Embryonic facial prominence (tissue), 1 donor: ENCODE results near the gene MECP2.

Experiments
- DNase-seq: peaks from one replicate; pipeline ENCODE4 v3.0.0-alpha.2; 2016; ENCODE audit errors: extremely low spot score

MECP2 gene

DNA sequence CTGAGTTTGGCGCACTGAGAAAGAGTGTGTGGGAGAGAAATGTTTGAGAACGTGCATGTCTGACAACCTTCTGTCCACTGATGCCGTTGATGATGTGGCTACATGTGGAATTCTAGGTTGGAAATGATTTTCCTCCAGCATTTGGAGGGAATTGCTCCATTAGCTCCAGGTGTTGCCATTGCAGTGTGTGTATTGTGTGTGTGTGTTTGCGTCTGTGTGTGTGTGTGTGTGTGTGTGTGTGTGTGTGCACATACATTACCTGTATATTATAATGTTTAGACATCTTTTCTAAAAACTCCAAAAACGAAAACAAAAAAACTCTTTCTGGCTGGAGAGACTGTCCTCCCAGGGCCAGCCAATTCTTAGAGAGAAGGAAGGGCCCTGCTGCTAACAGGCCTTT is 18.2 kb upstream of the MECP2 start:
- DNase-seq: no peak

DNA sequence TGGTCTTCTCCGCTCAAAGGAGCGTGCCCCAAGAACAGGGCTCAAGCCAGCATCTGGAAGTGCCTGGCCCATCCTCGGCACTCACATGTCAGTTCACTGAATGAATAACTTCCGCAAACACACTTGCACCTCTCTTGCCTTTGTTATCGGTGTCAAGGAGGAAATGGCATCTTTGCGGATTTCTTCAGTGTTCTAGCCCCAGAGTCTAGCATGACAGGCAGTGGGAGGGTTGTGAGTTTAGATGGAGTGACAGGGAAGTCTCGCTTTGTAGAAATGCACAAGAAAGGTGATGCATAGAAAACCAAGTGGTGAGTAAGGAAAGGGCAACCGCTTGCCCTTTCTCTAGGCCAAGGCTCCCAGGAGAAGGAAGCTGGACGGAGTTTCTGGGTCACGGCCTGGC is 17.6 kb upstream of the MECP2 start:
- no peak for DNase-seq

- no peak for DNase-seq
Observed at GRCh38 chrX:154114652-154115051, 17.1 kb upstream of the MECP2 start.

- DNase-seq: no peak
Observed at GRCh38 chrX:154113729-154114128, 16.2 kb upstream of the MECP2 start.

DNA sequence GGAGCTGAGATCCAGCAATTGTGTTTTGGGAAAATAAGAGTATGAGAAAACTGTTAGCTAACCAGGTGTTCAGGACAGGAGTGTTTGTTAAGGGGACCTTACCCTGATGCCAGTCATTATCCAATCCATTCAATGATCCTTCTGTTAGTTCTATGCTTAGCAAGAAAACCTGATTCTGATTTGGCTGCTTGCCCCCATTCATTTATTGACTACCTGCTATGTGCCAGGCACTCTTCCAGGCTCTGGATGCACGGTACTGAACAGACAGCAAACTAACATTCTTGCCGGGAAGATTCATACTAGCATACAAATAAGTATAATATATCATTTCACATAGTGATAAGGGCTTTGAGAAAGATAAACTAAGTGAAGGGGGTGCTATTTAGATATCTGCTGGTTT is 1.0 kb upstream of the MECP2 start:
- no peak for DNase-seq

GRCh38 chrX:154097003-154097588 is 421 bp downstream of the MECP2 start:
- peak; percentile 44 for DNase-seq

DNA sequence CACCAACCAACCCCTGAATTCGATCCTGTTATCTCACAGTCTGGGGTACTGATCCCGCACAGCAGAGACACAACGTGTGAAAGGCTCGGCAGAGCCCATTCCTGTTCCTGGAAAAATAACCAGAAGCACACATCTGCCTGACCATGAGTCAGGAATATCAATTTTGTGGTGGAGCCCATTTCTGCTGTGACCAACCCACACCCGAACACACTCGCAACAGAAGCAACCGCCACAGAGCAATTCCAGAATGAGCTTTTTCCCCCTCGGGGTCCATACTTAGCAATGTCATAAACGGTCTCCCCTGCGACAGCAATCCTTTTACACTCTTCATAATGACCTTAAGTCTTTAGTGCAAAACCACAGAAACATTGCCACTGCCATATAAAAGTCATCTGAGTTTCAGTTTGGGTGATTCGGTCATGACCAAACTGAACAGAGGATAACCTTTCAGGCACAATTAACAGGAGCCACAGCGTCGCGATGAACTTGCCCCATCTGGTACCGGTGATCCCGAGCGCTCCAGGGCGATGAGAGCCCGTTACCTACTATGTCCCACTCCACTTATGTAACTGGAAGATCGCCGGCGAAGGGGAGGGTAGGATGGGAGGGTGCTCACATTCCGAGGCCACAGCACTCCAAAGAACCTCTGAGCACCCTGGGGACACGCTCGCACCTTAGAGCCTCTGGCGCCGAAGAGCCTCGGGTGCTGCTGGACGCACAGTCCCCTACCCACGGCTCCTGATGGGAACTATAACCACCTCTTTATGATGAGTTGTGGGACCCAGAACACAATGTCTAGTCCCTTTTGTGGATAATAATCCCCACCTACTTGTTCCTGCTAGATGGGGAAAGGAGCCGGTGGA is 1.1 kb downstream of the MECP2 start:
- DNase-seq: no peak

DNA sequence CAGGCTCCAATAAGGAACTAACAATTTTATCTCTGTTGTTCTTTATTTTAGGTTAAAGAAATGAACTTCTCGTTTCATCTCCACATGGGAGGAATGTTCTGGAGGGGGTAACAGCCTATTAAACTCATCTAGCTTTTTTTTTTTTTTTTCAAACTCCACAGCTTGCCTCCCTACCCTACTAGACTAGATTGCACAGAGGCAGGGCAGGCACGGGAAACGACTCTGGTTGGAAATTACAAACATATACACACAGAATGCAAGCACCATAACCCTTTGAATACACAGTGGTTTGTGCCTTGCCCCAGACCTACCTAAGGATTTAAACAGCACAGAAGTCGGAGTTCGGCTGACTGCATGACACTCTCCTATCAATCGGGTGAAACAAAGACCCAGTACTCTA is 2.7 kb downstream of the MECP2 start:
- DNase-seq: no peak

DNA sequence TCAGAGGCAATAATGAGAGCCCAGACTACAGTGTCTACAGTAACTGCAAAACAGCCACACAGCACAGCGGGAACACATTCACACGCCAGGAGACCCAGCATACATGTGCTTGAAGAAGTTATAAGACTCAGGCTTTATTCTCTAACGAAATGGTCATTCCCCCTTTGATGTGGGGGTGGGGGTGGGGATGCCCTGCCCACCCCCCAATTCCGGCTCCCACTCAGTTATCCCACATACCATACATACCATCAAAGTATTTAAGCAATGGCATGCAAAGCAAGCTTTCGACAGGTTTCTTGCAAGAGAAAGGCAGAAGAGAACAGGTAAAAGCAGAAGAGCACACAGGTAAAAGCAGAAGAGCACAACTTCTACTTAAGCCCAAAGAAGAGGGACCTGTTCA is 3.6 kb downstream of the MECP2 start:
- no peak for DNase-seq

DNA sequence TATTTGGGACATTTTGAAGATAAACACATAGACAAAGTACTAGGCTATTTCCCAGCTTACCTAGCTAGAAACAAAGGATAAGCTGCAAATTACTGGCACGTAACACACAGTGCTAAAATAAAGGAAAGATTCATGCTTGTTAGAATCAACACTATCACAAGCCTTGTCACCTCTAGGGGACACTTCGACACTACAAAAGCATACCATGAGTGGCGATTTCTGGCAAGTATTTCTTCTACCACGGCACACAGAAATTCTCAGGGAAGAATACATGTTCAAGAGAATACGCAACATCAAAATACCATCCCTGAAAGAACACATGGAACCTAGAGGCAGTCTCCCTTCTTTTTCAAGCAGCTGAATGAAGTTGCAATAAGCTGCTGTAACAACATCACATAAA is 5.1 kb downstream of the MECP2 start:
- DNase-seq: no peak

- no peak for DNase-seq
Observed at GRCh38 chrX:154091678-154092077, 5.8 kb downstream of the MECP2 start.

- no peak for DNase-seq
Observed at GRCh38 chrX:154090731-154091130, 6.8 kb downstream of the MECP2 start.

DNA sequence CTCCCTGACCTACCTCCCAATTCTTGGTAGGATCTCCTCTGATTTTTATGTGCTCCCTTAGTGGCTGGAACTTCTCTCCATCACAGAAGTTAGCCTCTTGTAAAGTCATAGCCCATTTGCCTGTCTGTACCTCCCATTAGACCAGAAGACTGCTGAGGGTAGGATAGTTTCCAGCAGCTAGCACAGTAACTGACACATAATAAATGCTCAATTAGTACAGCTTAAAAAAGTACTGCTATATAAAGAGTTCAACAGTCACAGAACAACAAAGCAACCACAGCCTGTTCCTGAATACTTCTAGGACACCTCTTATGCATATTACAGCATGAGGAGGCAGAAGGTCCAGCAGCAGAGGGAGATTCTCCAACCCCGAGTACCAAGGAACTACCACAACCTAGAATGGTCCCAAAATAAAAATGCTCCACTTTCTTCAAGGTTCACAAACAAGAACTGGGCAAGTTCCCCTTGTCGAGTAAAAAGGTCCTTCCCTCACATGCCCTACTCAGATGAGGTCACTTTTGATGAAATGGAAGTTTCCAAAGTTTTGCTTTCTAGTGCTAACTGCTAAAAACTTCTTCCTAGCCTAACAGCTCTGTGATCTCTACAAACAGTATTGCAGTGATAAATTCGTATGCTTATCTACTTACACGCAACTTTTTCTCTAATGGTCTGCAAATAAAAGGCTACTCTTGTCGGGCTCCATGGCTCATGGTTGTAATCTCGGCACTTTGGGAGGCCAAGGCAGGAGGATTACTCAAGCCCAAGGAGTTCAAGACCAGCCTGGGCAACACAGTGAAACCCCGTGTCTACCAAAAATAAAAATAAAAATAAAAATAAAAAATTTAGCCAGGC is 12.8 kb downstream of the MECP2 start:
- no peak for DNase-seq

- DNase-seq: no peak
Observed at GRCh38 chrX:154083126-154083517, 14.4 kb downstream of the MECP2 start.

DNA sequence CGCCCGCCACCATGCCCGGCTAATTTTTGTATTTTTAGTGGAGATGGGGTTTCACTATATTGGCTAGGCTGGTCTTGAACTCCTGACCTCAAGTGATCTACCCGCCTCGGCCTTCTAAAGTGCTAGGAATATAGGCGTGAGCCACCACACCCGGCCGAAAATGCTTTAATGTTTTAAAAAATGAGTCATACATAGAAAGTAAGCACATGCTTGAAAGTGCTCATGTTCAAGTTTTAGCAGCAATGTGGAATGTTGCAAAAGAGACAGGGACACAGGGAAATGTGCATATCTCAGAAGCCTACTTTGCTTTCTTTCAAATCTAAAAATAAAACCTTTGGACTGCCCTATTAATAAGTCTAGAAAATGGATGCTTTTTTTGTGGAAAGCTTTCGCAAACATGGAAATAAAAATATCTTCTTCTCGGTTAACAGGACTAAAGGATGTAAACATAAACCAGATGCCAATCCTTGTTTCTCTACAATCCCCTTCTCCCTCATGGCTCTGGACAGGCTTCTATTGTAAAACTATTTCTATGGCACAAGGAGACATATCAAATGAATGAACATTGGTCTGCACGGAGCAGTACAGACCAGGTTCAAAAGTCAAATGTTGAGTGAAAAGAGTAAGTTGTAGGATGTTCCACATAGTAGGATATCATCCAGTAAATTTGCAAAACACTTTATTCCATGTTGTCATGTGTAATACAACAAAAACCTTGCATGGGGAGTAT is 15.0 kb downstream of the MECP2 start:
- DNase-seq: no peak

DNA sequence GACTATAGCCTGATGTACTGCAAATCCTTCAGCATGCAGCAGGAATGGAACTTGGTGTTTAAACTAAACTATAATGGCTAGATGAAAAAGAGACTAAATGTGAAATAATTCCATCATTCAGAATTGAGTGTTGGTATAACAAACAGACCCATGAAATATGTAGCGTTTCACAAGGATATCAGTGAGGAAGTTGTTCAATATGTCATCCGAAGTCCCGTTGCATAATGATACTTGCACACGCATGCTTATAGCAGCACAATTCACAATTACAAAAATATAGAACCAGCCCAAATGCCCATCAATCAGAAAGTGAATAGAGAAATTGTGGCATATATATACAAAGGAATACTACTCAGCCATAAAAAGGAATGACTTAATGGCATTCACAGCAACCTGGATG is 20.4 kb downstream of the MECP2 start:
- no peak for DNase-seq

GRCh38 chrX:154074199-154074598 is 23.3 kb downstream of the MECP2 start:
- DNase-seq: no peak

GRCh38 chrX:154072192-154072591 is 25.3 kb downstream of the MECP2 start:
- no peak for DNase-seq

- DNase-seq: no peak
Observed at GRCh38 chrX:154068560-154068959, 29.0 kb downstream of the MECP2 start.

DNA sequence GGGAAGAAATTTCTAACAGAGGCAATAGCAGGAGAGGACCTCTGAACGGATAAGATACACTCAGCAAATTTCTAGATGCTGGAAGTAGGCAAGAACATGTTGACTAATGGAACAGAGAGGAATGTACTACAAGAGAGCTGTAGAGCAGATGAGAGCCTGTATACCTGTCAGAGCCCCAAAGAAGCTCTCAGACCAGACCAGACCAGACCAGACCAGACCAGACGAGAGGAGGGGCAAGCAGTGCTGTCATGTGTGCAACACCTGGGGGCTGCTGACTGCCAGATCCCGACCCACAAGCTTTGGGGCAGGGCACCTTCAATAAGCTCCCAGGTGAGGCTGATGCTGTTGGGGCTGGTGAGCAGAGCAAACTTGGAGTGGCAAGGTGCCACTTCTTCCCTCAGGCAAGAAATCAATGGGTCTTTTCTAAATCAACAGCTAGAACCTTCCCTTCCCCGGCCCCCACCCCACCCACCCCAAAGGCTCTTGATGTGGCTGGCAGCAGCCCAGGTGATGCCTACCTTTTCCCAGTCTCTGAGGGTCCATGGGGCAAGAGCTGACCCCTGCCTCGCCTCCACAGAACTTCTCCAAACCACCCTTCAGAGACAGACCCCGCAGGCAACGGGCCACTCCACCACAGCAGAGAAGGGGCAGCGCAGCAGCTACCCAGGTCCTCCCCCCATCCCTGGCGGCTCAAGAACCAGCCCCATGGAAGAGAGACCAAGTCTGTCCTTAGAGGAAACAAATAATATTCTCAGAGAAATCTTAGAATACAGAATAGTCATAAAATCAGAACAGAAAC is 32.7 kb downstream of the MECP2 start:
- DNase-seq: no peak

- DNase-seq: no peak
Observed at GRCh38 chrX:154063234-154063633, 34.3 kb downstream of the MECP2 start.
